ENCODE results near the gene ERCC1. TPM values are rescaled to one million over a fixed set of nuclear protein-coding genes. Genes with fewer than 3 reads are reported as not detected.

The ERCC1 gene
- 39.3 and 40.0 TPM in 2 replicates for total RNA-seq (2016; rRNA removed; fragmentation: Illumina TruSeq; extraction: Trizol)
- total RNA-seq (2016; cell fraction: cytosol; rRNA removed; fragmentation: Illumina TruSeq; extraction: Trizol; ENCODE audit: low read depth) = 45.6 and 63.1 TPM in 2 replicates
- 33.8 and 46.8 TPM in 2 replicates for total RNA-seq (2016; cell fraction: insoluble cytoplasmic fraction; rRNA removed; fragmentation: Illumina TruSeq; extraction: Trizol)
- total RNA-seq (2016; cell fraction: membrane; rRNA removed; fragmentation: Illumina TruSeq; extraction: Trizol) = 47.2 and 50.6 TPM in 2 replicates
- total RNA-seq (2016; cell fraction: nucleus; rRNA removed; fragmentation: Illumina TruSeq; extraction: Trizol) = 15.5 and 16.4 TPM in 2 replicates
- 66.4 and 76.6 TPM in 2 replicates for polyA plus RNA-seq (2011; rRNA removed)
- polyA plus RNA-seq (2011; cell fraction: cytosol; rRNA removed) = 48.2 and 78.5 TPM in 2 replicates
- polyA plus RNA-seq (2011; cell fraction: nucleus; rRNA removed) = 84.4 and 86.6 TPM in 2 replicates
- polyA plus RNA-seq (2012) = 38.8 and 40.5 TPM in 2 replicates
- 57.8 and 73.2 TPM in 2 replicates for polyA plus RNA-seq (2016; cell fraction: cytosol; fragmentation: Illumina TruSeq; extraction: Trizol; ENCODE audit: low read depth)
- polyA plus RNA-seq (2016; cell fraction: insoluble cytoplasmic fraction; fragmentation: Illumina TruSeq; extraction: Trizol; ENCODE audit: low read depth) = 53.9 and 54.0 TPM in 2 replicates
- 53.9 and 61.0 TPM in 2 replicates for polyA plus RNA-seq (2016; cell fraction: membrane; fragmentation: Illumina TruSeq; extraction: Trizol; ENCODE audit: low read depth)
- polyA plus RNA-seq (2016; cell fraction: nucleus; fragmentation: Illumina TruSeq; extraction: Trizol; ENCODE audit: insufficient read depth, low read depth) = 40.4 and 44.1 TPM in 2 replicates
- polyA minus RNA-seq (2011; rRNA and poly(A)+ RNA removed; ENCODE audit: low replicate concordance) = 68.2 and 77.1 TPM in 2 replicates
- polyA minus RNA-seq (2011; cell fraction: cytosol; rRNA and poly(A)+ RNA removed) = 28.0 and 42.8 TPM in 2 replicates
- polyA minus RNA-seq (2011; cell fraction: nucleus; rRNA and poly(A)+ RNA removed) = 23.7 and 24.2 TPM in 2 replicates
- Bru-seq, nascent RNA = percentile 40 among the genes with signal in this experiment
- percentile 47 among the genes with signal in this experiment for BruChase-seq, experiment 1, labeled RNA remaining after a 6-hour chase
- BruChase-seq, experiment 2, labeled RNA remaining after a 2-hour chase = percentile 46 among the genes with signal in this experiment
- long read RNA-seq, experiment 1, transcript ERCC1-202 (10 exons, 3,828 nt) = major isoform, 15 of 74 reads
- long read RNA-seq, experiment 1, transcript ERCC1-203 (9 exons, 949 nt) = minor isoform, 6 of 74 reads
- long read RNA-seq, experiment 1, transcript ERCC1-201 (8 exons, 1,278 nt) = minor isoform, 6 of 74 reads
- long read RNA-seq, experiment 1, transcript ERCC1-208 (10 exons, 1,453 nt) = minor isoform, 10 of 74 reads
- long read RNA-seq, experiment 1, partial matches to known transcripts = 22 of 74 reads
- long read RNA-seq, experiment 1, other reads (novel, unspliced or antisense) = 13 of 74 reads
- long read RNA-seq, experiment 2, transcript ERCC1-203 (9 exons, 949 nt) = minor isoform, 7 of 110 reads
- long read RNA-seq, experiment 2, transcript ERCC1-208 (10 exons, 1,453 nt) = minor isoform, 6 of 110 reads
- long read RNA-seq, experiment 2, transcript ERCC1-201 (8 exons, 1,278 nt) = minor isoform, 7 of 110 reads
- long read RNA-seq, experiment 2, transcript ERCC1-202 (10 exons, 3,828 nt) = major isoform, 15 of 110 reads
- long read RNA-seq, experiment 2, partial matches to known transcripts = 55 of 110 reads
- long read RNA-seq, experiment 2, other reads (novel, unspliced or antisense) = 18 of 110 reads

- BruUV-seq (replicated peaks) = TSS peak; percentile 91
- ChIA-PET CTCF (ENCODE audit: low intra/inter-chr PET ratio, low total read pairs) (no interaction called here), POLR2A (interaction anchor here (0.7 to 1.7 kb wide), 3 partner anchors 18 to 55 kb away, joined by 3 to 6 read pairs (median 6); no protein-coding TSS in a partner anchor)
- peaks cover 0 to 14% of the 10 kb centered on the region in 2 experiments; a peak in 1 of 5 replicates for H3K36me3 ChIP-seq (replicated peaks in 1 of 2; ENCODE audit: control insufficient read depth in 1 of 2, insufficient read depth in 2 of 2, low read length in 2 of 2)
- FAIRE-seq = no peak
- H3K9me3 ChIP-seq (ENCODE audit: low read length) = no peaks in the 10 kb centered on the region
- intact Hi-C loops (cut with micrococcal nuclease; ENCODE audit: unreplicated experiment) (loop anchor here (1.0 to 2.0 kb wide), 2 partner anchors 19 to 159 kb away; no protein-coding TSS in a partner anchor), in situ Hi-C loops (cut with HindIII; ENCODE audit: extremely low pct_ligation_motif_present, low pct_unique_long_range_greater_than_20kb) (loop anchor here (10.0 kb wide), 1 partner anchor 51 kb away; no protein-coding TSS in a partner anchor)
- peak within 1 kb of the TSS; percentile 73 to 94 (median 83) for H3K4me3 ChIP-seq (replicated peaks in 1 of 3; ENCODE audit: insufficient read depth in 1 of 3, low read depth in 2 of 3, low read length in 3 of 3)
- H3K9ac ChIP-seq (ENCODE audit: insufficient read depth, low read depth, low read length) = peak within 1 kb of the TSS; percentile 83
- no peaks in the 10 kb centered on the region; a peak in 1 of 5 replicates for H3K27me3 ChIP-seq (ENCODE audit: control insufficient read depth in 1 of 2, insufficient read depth in 2 of 2, low read length in 2 of 2)
- no peaks in the 10 kb centered on the region for H4K20me1 ChIP-seq (ENCODE audit: insufficient read depth, low read length)
- peak; percentile 96 for DNase-seq (ENCODE audit: low spot score)
- H3K4me1 ChIP-seq (ENCODE audit: insufficient read depth, low read length) = peaks cover 40% of the 10 kb centered on the region
- H3K27ac ChIP-seq (ENCODE audit: extremely low read length, insufficient read depth, low read length) = peak within 1 kb of the TSS; percentile 87
- ATAC-seq = peak; percentile 91
- peak within 1 kb of the TSS; percentile 94 for H3K4me2 ChIP-seq (ENCODE audit: low read depth, low read length)
- WGBS (ENCODE audit: low lambda C conversion rate) = 0% methylated on average over 24 of the region's 37 CpGs
- H2AFZ ChIP-seq (ENCODE audit: low read length) = no peak within 1 kb of the TSS
- H3K79me2 ChIP-seq (ENCODE audit: insufficient read depth, low read length) = peaks cover 9% of the 10 kb centered on the region
- 0 out of 2 replicates have a peak, but pooled peaks have one; percentile 42 for TF ChIP-seq ATF5 (CRISPR knock-in tag; IDR thresholded peaks at IDR 0.05; ENCODE audit: low read depth)
- TF ChIP-seq ZNF142 (CRISPR knock-in tag; IDR thresholded peaks at IDR 0.05) = no peak
- peak; percentile 86 for TF ChIP-seq ATF7-NPFF (CRISPR knock-in tag; IDR thresholded peaks at IDR 0.05; ENCODE audit: low read depth)
- no peak; the same call in 1 of the 2 replicates for TF ChIP-seq MAF1 (CRISPR knock-in tag; IDR thresholded peaks at IDR 0.05; ENCODE audit: borderline replicate concordance)
- TF ChIP-seq RBFOX2 (IDR thresholded peaks at IDR 0.05; ENCODE audit: low read depth, low read length) = peak; percentile 97
- TF ChIP-seq ZNF792 (CRISPR knock-in tag; IDR thresholded peaks at IDR 0.05) = no peak; the same call in none of the 2 replicates
- TF ChIP-seq ERF (CRISPR knock-in tag; IDR thresholded peaks at IDR 0.05) = peak; percentile 68
- peak; percentile 94 for TF ChIP-seq MAX (IDR thresholded peaks at IDR 0.05)
- peak; percentile 87; the same call in 1 of the 2 replicates for TF ChIP-seq ZNF296 (CRISPR knock-in tag; conservative IDR thresholded peaks at IDR 0.05)
Observed at GRCh38 chr19:45423589-45424190, at the start of gene ERCC1. Gene ERCC1, minus strand, starts transcription at chr19:45423917. Its CDS starts 543 bp downstream, at chr19:45423374.
